MM.1S (cell line): ENCODE results near the gene CAP2.

ENCODE experiments used
- DNase-seq: peaks from one replicate; pipeline ENCODE4 v3.0.0-alpha.2; 2015
- H2AFZ ChIP-seq: fragments of 300-600 bp; sonication (generic); 2 replicates; pipeline ENCODE4 v1.6.0; 2016; ENCODE audit warnings: antibody characterized with exemption, low read length
- H3F3A ChIP-seq: fragments of 300-600 bp; sonication (generic); 2 replicates; pipeline ENCODE4 v1.6.1; 2016; ENCODE audit warnings: mild to moderate bottlenecking, antibody characterized with exemption, low read length, moderate library complexity, mixed read lengths; ENCODE audit not compliant: insufficient read depth
- H3K27ac ChIP-seq: fragments of 300-600 bp; sonication (generic); 2 replicates; pipeline ENCODE4 v1.5.1; 2016; ENCODE audit warnings: mild to moderate bottlenecking, low read length
- H3K27me3 ChIP-seq: fragments of 300-600 bp; sonication (generic); replicated peaks from 2 replicates; pipeline ENCODE4 v1.6.0; 2016; ENCODE audit warnings: low read length; ENCODE audit not compliant: insufficient read depth
- H3K36me3 ChIP-seq: fragments of 300-600 bp; sonication (generic); replicated peaks from 2 replicates; pipeline ENCODE4 v1.6.1; 2016; ENCODE audit warnings: mild to moderate bottlenecking, low read length, mixed read lengths; ENCODE audit not compliant: insufficient read depth
- H3K4me1 ChIP-seq: fragments of 300-600 bp; sonication (generic); 2 replicates; pipeline ENCODE4 v1.6.1; 2016; ENCODE audit warnings: low read length, mixed read lengths
- H3K4me2 ChIP-seq: fragments of 300-600 bp; sonication (generic); 2 replicates; pipeline ENCODE4 v1.6.0; 2016; ENCODE audit warnings: low read depth, low read length
- H3K4me3 ChIP-seq: fragments of 300-600 bp; sonication (generic); 2 replicates; pipeline ENCODE4 v1.5.1; 2016; ENCODE audit warnings: low read length, mixed read lengths
- H3K79me2 ChIP-seq: fragments of 300-600 bp; sonication (generic); 2 replicates; pipeline ENCODE4 v1.6.1; 2016; ENCODE audit warnings: mixed run types, low read length, mixed read lengths
- H3K9ac ChIP-seq: fragments of 300-600 bp; sonication (generic); 2 replicates; pipeline ENCODE4 v1.6.1; 2016; ENCODE audit warnings: low read length, mixed read lengths
- H3K9me2 ChIP-seq: fragments of 300-600 bp; sonication (generic); replicated peaks from 2 replicates; pipeline ENCODE4 v1.6.1; 2016; ENCODE audit warnings: mild to moderate bottlenecking, low read length, mixed read lengths; ENCODE audit not compliant: insufficient read depth
- H3K9me3 ChIP-seq: fragments of 300-600 bp; sonication (generic); replicated peaks from 2 replicates; pipeline ENCODE4 v1.6.1; 2016; ENCODE audit warnings: mild to moderate bottlenecking, low read length, mixed read lengths; ENCODE audit not compliant: insufficient read depth
- H4K20me1 ChIP-seq: fragments of 300-600 bp; sonication (generic); 2 replicates; pipeline ENCODE4 v1.6.1; 2016; ENCODE audit warnings: mild to moderate bottlenecking, low read length, moderate library complexity, mixed read lengths; ENCODE audit not compliant: insufficient read depth
- CTCF ChIP-seq: fragments of 300-600 bp; sonication (generic); IDR thresholded peaks from 2 replicates; pipeline ENCODE4 v1.5.1; 2016; ENCODE audit warnings: antibody characterized with exemption, low read length, mixed read lengths
- EZH2 ChIP-seq: fragments of 300-600 bp; sonication (generic); optimal IDR thresholded peaks from 2 replicates; pipeline ENCODE3; 2017; ENCODE audit warnings: low read depth, mild to moderate bottlenecking, antibody characterized with exemption, low read length, mixed read lengths
- EZH2phosphoT487 ChIP-seq: fragments of 300-600 bp; sonication (generic); IDR thresholded peaks from 2 replicates; pipeline ENCODE4 v1.6.1; 2018; ENCODE audit warnings: antibody characterized with exemption, low read length

The CAP2 gene

GRCh38 chr6:17385660-17386059 lies 7.7 kb upstream of the CAP2 start:
- TF ChIP-seq EZH2 (no peak), EZH2phosphoT487 (no peak), CTCF (no peak)
- Histone ChIP-seq H4K20me1 (no peaks in the 10 kb centered on the region), H3K4me1 (no peaks in the 10 kb centered on the region), H3K27ac (no peak overlapping the region), H3K4me2 (no peak overlapping the region), H3K36me3 (no peaks in the 10 kb centered on the region), H3K4me3 (no peak overlapping the region), H2AFZ (no peak overlapping the region), H3K9ac (no peak overlapping the region), H3K9me3 (no peaks in the 10 kb centered on the region), H3K27me3 (no peaks in the 10 kb centered on the region), H3K9me2 (no peaks in the 10 kb centered on the region), H3K79me2 (no peaks in the 10 kb centered on the region), H3F3A (no peaks in the 10 kb centered on the region)
- no peak for DNase-seq

GRCh38 chr6:17388365-17388764 lies 5.0 kb upstream of the CAP2 start:
- H3K4me3 ChIP-seq = no peak overlapping the region
- no peaks in the 10 kb centered on the region for H3K9me3 ChIP-seq
- no peaks in the 10 kb centered on the region; the same call in 1 of the 2 replicates for H3K27me3 ChIP-seq
- TF ChIP-seq EZH2phosphoT487 (no peak), EZH2 (no peak), CTCF (no peak)
- H3K9ac ChIP-seq = no peak overlapping the region
- H3K79me2 ChIP-seq = no peaks in the 10 kb centered on the region
- no peaks in the 10 kb centered on the region for H3K36me3 ChIP-seq
- no peaks in the 10 kb centered on the region for H4K20me1 ChIP-seq
- H3K4me1 ChIP-seq = no peaks in the 10 kb centered on the region
- no peak overlapping the region for H2AFZ ChIP-seq
- H3K9me2 ChIP-seq = no peaks in the 10 kb centered on the region
- no peak overlapping the region for H3K4me2 ChIP-seq
- H3K27ac ChIP-seq = no peak overlapping the region
- DNase-seq = no peak
- no peaks in the 10 kb centered on the region for H3F3A ChIP-seq

GRCh38 chr6:17389274-17389847 lies 4.0 kb upstream of the CAP2 start:
- Histone ChIP-seq H3K36me3 (no peaks in the 10 kb centered on the region), H3K4me2 (no peak overlapping the region)

More at GRCh38 chr6:17389274-17389847, 4.0 kb upstream of the CAP2 start:
- Histone ChIP-seq H3K27me3 (no peaks in the 10 kb centered on the region; the same call in 1 of the 2 replicates), H3K27ac (no peak overlapping the region), H4K20me1 (no peaks in the 10 kb centered on the region), H3K4me3 (no peak overlapping the region), H3F3A (no peaks in the 10 kb centered on the region), H3K9ac (no peak overlapping the region), H3K9me2 (no peaks in the 10 kb centered on the region), H3K9me3 (no peaks in the 10 kb centered on the region), H3K4me1 (no peaks in the 10 kb centered on the region), H2AFZ (no peak overlapping the region), H3K79me2 (no peaks in the 10 kb centered on the region)
- no peak for TF ChIP-seq EZH2phosphoT487
- no peak for TF ChIP-seq EZH2
- TF ChIP-seq CTCF = no peak
- no peak for DNase-seq
